ENCODE results near the gene RANBP6.
"Not testable (repeated sequence)": the region's sequence is repeated elsewhere in the genome, so short reads cannot be mapped to it uniquely, and the experiment has no call there.

Gene RANBP6

GRCh38 chr9:6047020-6047419, 31.6 kb upstream of the RANBP6 start:
- H3K27ac ChIP-seq: no peak overlapping the region
- H4K20me1 ChIP-seq: no peaks in the 10 kb centered on the region
- H3K4me3 ChIP-seq: no peak overlapping the region
- no peaks in the 10 kb centered on the region for H3K36me3 ChIP-seq
- no peak overlapping the region for H3K9ac ChIP-seq
- no peaks in the 10 kb centered on the region for H3K4me1 ChIP-seq
- no peak for TF ChIP-seq Cebpa-rat (IDR thresholded peaks at IDR 0.05)
- no peaks in the 10 kb centered on the region for H3K9me3 ChIP-seq
- no peaks in the 10 kb centered on the region for H3K27me3 ChIP-seq
- H3K4me2 ChIP-seq: no peak overlapping the region

- H3K4me3 ChIP-seq: no peak overlapping the region
Observed at GRCh38 chr9:6045364-6045763, 29.9 kb upstream of the RANBP6 start.

GRCh38 chr9:6040077-6040476, 24.7 kb upstream of the RANBP6 start:
- Histone ChIP-seq H3K4me3 (no peak overlapping the region), H3K27ac (no peak overlapping the region), H3K9ac (no peak overlapping the region), H3K4me2 (no peak overlapping the region), H3K27me3 (no peaks in the 10 kb centered on the region), H3K9me3 (no peaks in the 10 kb centered on the region), H3K4me1 (no peaks in the 10 kb centered on the region), H3K36me3 (no peaks in the 10 kb centered on the region), H4K20me1 (no peaks in the 10 kb centered on the region)
- TF ChIP-seq Cebpa-rat (IDR thresholded peaks at IDR 0.05): no peak

More at GRCh38 chr9:6045364-6045763, 29.9 kb upstream of the RANBP6 start:
- no peaks in the 10 kb centered on the region for H3K36me3 ChIP-seq
- no peaks in the 10 kb centered on the region for H3K9me3 ChIP-seq
- no peaks in the 10 kb centered on the region for H3K27me3 ChIP-seq
- no peaks in the 10 kb centered on the region for H3K4me1 ChIP-seq
- H3K27ac ChIP-seq: no peak overlapping the region
- H4K20me1 ChIP-seq: no peaks in the 10 kb centered on the region
- no peak overlapping the region for H3K4me2 ChIP-seq
- H3K9ac ChIP-seq: no peak overlapping the region
- no peak for TF ChIP-seq Cebpa-rat (IDR thresholded peaks at IDR 0.05)

GRCh38 chr9:6036391-6036790, 21.0 kb upstream of the RANBP6 start:
- no peaks in the 10 kb centered on the region for H4K20me1 ChIP-seq
- no peaks in the 10 kb centered on the region for H3K36me3 ChIP-seq
- H3K27me3 ChIP-seq: no peaks in the 10 kb centered on the region
- no peak overlapping the region for H3K9ac ChIP-seq
- no peak for TF ChIP-seq Cebpa-rat (IDR thresholded peaks at IDR 0.05)
- no peak overlapping the region for H3K4me3 ChIP-seq
- no peak overlapping the region for H3K27ac ChIP-seq
- H3K4me2 ChIP-seq: no peak overlapping the region
- H3K4me1 ChIP-seq: no peaks in the 10 kb centered on the region
- no peaks in the 10 kb centered on the region for H3K9me3 ChIP-seq

GRCh38 chr9:6034954-6035353, 19.5 kb upstream of the RANBP6 start:
- no peaks in the 10 kb centered on the region for H4K20me1 ChIP-seq
- no peaks in the 10 kb centered on the region for H3K4me1 ChIP-seq
- TF ChIP-seq Cebpa-rat (IDR thresholded peaks at IDR 0.05): no peak
- no peak overlapping the region for H3K4me2 ChIP-seq
- no peak overlapping the region for H3K4me3 ChIP-seq
- no peaks in the 10 kb centered on the region for H3K27me3 ChIP-seq
- H3K9ac ChIP-seq: no peak overlapping the region
- no peaks in the 10 kb centered on the region for H3K9me3 ChIP-seq
- no peak overlapping the region for H3K27ac ChIP-seq
- no peaks in the 10 kb centered on the region for H3K36me3 ChIP-seq

GRCh38 chr9:6029604-6030274, 14.3 kb upstream of the RANBP6 start:
- Histone ChIP-seq H3K9ac (no peak overlapping the region), H3K9me3 (no peaks in the 10 kb centered on the region), H4K20me1 (no peaks in the 10 kb centered on the region), H3K27me3 (no peaks in the 10 kb centered on the region), H3K36me3 (no peaks in the 10 kb centered on the region), H3K4me3 (no peak overlapping the region), H3K27ac (no peak overlapping the region), H3K4me2 (no peak overlapping the region), H3K4me1 (no peaks in the 10 kb centered on the region)
- no peak for TF ChIP-seq Cebpa-rat (IDR thresholded peaks at IDR 0.05)

- no peak for TF ChIP-seq Cebpa-rat (IDR thresholded peaks at IDR 0.05)
- no peaks in the 10 kb centered on the region for H3K36me3 ChIP-seq
- H3K27ac ChIP-seq: no peak overlapping the region
- H3K9ac ChIP-seq: no peak overlapping the region
- no peak overlapping the region for H3K4me2 ChIP-seq
- H3K4me3 ChIP-seq: no peak overlapping the region
- no peaks in the 10 kb centered on the region for H4K20me1 ChIP-seq
- H3K9me3 ChIP-seq: no peaks in the 10 kb centered on the region
- H3K27me3 ChIP-seq: no peaks in the 10 kb centered on the region
- H3K4me1 ChIP-seq: no peaks in the 10 kb centered on the region
Observed at GRCh38 chr9:6024035-6024554, 8.7 kb upstream of the RANBP6 start.

GRCh38 chr9:6016975-6017374, 1.6 kb upstream of the RANBP6 start:
- not testable (repeated sequence) for H3K4me3 ChIP-seq, H3K4me2 ChIP-seq, H3K9me3 ChIP-seq, H3K27ac ChIP-seq, H3K27me3 ChIP-seq, H3K9ac ChIP-seq
- Histone ChIP-seq H3K36me3 (peaks cover 25% of the 10 kb centered on the region), H4K20me1 (peaks cover 13% of the 10 kb centered on the region; the same call in 1 of the 2 replicates), H3K4me1 (peaks cover 36% of the 10 kb centered on the region)

GRCh38 chr9:6014670-6015270, 654 bp downstream of the RANBP6 start:
- peak overlapping the region; percentile 93 for H3K4me2 ChIP-seq
- H3K4me3 ChIP-seq: peak overlapping the region; percentile 79
- peak overlapping the region; percentile 75 for H3K27ac ChIP-seq
- peaks cover 40% of the 10 kb centered on the region for H3K36me3 ChIP-seq
- TF ChIP-seq Cebpa-rat (IDR thresholded peaks at IDR 0.05): no peak
- peaks cover 21% of the 10 kb centered on the region; the same call in 1 of the 2 replicates for H4K20me1 ChIP-seq
- H3K4me1 ChIP-seq: peaks cover 45% of the 10 kb centered on the region
- peaks cover 7% of the 10 kb centered on the region; the same call in 1 of the 2 replicates for H3K9me3 ChIP-seq
- H3K27me3 ChIP-seq: no peaks in the 10 kb centered on the region
- peak overlapping the region; percentile 84 for H3K9ac ChIP-seq

- Histone ChIP-seq H4K20me1 (peaks cover 58% of the 10 kb centered on the region), H3K4me3 (peak overlapping the region; percentile 92), H3K27me3 (no peaks in the 10 kb centered on the region), H3K9ac (peak overlapping the region; percentile 87), H3K4me1 (peaks cover 52% of the 10 kb centered on the region), H3K9me3 (peaks cover 4% of the 10 kb centered on the region; the same call in 1 of the 2 replicates), H3K36me3 (peaks cover 37% of the 10 kb centered on the region), H3K4me2 (peak overlapping the region; percentile 91), H3K27ac (peak overlapping the region; percentile 80)
- TF ChIP-seq Cebpa-rat (IDR thresholded peaks at IDR 0.05): no peak
Observed at GRCh38 chr9:6008169-6008979, 7.0 kb downstream of the RANBP6 start.
